SK-N-MC (cell line): ENCODE results near the gene BTBD1.

ENCODE experiments used
- EZH2 ChIP-seq: fragments of 200-600 bp; sonication (generic); IDR thresholded peaks from one replicate; pipeline ENCODE4 v1.6.1; 2017; ENCODE audit warnings: antibody characterized with exemption
- POLR2AphosphoS5 ChIP-seq: IDR thresholded peaks from 2 replicates; pipeline ENCODE4 v1.6.1; 2012; ENCODE audit warnings: mild to moderate bottlenecking, low read depth, low read length, borderline replicate concordance

DNA sequence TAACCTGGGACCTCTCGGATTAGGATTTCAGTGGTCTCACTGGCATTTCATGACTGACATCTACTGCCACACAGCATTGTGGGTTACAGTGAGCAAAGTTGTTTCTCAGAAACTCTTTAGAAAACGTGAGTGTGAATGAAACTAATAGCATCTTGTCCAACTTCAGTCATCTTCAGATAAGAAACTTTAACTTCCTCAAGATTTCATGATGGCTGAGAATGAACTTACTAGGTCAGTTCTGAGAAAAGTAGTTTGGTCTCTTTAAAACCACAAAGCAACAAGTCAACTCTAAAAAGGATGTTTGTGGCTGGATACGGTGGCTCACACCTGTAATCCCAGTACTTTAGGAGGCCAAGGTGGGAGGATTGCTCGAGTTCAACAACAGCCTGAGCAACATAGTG lies 100.4 kb downstream of the BTBD1 start:
- TF ChIP-seq POLR2AphosphoS5, result no peak
- TF ChIP-seq EZH2, result no peak
